HuH-7 (cell line): ENCODE data around the gene SAMD7.

Experiments
- DNase-seq: peaks from one replicate; pipeline ENCODE4 v3.0.0; 2011; ENCODE audit warnings: low spot score

The SAMD7 gene

DNA sequence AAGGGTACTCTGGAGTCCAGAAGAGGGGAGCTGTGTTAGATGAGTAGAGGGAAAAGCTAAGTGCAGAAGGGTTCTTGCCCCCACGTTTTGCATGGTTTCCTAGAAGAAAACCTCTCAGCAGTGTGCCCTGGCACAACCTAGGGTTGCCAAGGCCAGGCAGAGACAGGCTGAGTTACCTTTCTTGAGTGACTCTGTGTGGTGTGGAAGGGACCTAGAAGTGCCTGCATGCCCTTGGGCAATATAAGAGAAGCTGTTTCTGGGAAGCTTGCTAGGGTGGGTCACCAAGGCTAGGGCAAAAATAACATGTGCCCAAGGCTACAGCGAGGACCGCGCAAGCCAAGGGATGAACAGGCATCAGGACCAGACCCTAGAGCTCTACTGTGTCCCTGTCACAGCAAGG is 3.4 kb upstream of the SAMD7 start:
- DNase-seq: no peak

DNA sequence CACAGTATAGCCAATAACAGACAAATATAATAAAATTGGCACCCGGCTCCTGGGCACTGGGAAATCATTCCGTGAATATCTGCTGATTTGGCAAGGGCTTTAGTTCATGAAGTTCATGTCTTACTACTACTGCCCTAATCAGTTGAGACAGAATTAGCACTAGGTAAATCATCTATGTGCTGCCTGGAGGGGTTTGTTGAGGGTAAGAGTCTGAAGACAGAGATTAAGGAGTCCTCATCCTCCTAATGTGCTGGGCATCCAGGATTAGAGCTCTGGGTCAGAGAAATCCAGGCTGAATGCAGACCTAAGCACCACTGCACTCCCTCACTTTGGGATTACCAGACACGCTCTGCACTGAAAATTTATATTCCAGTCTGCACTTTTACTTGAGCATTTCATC is 2.0 kb downstream of the SAMD7 start:
- no peak for DNase-seq

DNA sequence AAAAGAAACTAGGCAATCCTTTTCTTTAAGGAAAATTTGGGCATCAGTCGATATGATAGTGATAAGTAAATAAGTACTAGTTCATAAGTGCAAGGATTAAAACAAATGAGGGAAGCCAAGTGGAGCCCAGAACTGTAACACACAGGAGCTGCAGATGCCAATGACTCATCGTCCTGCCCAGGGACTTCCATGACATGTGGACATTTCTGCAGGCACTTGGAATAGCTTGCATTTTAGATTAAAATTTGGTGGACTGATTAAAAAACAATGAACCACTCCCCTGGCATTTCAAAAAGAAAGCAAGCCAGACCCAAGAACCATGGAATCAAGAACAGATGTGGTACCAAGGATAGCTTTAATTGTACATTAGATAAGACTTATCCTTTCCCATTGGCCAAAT is 2.9 kb downstream of the SAMD7 start:
- DNase-seq: no peak

DNA sequence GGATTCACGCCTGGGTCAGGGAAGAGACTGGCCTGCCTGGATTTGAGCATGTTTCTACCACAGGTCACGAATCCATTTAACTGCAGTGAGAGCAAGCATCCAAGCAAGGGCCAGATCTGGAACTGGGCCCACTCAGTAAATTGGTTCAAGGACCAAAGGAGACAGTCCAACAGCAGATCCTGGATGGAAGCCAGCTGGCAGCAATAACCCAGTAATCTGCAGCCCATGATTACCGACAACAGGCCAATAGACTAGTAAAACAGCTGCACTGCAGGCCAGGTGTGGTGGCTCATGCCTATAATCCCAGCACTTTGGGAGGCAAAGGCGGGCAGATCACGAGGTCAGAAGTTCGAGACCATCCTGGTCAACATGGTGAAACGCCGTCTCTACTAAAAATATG is 11.8 kb downstream of the SAMD7 start:
- no peak for DNase-seq

DNA sequence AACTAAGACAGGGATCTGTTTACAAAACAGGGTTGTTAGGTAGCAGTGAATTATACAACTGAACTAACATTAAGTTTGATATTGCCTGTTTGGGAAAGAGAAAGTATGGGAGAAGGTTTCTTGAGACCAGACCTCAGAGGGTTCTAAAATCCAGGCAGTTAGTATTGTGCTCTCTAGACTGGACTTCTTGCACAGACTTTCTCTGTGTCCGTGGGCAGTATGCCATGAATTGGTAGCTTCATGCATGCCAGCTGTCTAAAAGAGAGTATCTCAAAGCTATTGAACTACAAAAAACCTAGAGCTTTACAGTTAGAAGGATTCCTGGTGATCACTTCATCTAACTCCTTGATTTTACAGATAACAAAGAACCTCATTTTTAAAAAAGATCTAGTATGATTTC is 12.5 kb downstream of the SAMD7 start:
- DNase-seq: no peak

DNA sequence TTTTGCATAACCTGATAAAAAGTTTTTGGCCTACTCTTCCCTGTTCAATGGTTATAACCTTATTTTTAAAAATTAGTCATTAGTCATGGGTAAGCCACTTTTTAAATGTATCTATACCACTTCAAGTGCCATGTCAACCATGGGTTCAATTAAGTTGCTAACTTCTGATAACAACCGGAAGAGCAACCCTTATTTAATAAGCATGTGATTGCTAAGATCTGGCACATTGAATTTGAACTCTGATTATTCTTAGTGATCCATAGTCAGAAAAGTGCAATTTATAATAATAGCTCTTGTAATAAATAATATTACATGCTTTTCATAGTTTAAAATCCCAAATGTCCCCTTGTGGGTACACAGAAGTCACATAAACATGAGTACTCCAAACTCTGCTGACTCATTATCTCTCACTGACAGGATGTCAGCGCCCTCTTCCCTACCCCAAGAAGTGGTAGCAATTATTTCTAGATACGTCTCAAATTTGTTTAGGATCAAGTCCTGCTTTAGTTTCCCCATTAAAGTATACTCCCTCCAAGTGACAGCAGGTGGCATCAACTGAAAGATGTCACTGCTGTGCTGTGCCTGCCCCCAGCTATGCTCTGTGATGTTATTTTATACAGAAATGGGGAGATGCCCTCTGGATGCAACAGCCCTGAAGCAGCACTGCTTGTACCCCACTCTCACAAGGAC is 18.6 kb downstream of the SAMD7 start:
- DNase-seq: no peak

DNA sequence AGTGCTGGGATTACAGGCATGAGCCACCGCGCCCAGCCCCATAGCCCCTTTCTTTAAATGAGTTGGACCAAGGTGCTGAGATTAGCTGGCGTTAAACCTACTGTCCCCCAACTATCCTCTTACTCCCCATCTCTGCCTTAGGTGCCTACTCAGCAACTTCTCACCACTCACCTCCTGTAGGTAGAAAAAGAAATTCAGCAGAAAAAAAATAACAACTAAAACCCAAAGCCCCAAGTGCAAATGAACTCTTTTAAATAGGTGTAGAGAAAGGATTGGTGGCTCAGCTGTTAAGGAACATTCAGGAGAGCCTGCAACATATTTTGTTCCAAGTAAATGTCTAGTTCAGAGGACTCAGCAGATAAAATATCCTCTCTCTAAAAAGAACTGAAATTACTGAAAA is 19.5 kb downstream of the SAMD7 start:
- no peak for DNase-seq

DNA sequence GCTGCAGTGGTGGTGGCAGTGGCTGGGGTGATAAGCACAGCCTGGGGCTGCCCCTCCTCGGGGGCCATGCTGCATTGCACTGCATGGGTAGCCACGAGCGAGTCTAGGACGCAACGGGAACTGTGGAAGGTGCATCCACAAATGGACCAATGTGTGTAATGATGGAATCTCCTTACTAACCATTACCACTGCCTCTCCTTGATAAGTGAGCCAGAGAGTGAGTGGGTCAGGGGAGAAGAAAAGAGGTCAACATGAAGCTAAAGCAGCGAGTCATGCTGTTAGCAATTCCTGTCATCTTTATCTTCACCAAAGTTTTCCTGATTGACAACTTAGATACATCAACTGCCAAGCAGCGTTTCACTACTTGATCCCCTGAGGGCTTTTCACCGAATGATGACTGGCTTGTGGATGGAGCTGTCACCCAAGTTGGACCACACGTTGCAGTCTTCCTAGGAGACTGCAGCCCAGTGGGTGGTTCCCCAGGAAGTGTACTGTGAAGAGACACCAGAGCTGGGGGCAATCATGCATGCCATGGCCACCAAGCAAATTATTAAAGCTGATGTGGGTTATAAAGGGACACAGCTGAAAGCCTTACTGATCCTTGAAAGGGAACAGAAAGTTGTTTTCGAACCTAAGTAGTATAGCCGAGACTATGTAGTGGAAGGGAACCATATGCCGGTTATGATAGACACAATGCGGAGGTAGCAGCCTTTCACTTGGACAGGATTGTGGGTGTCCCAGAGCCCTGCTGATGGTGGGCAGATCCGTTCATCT is 20.6 kb downstream of the SAMD7 start:
- no peak for DNase-seq

DNA sequence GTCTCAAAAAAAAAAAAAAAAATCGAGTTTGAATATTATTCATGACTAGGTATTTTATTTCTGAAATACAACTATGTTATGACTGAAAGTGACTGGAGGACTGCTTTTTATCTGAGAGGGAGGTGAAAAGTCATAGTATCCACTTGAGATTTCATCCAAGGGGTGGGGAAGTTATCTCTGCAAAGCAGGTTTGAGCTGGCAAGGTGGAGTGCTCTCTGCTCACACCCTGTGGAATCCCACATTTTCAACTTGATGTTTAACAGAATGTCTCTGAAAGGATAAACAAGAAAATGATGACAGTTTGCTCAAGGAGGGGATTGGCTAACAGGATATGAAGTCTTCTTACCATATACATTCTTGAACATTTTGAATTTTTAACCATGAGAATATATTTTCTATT is 27.9 kb downstream of the SAMD7 start:
- DNase-seq: no peak

DNA sequence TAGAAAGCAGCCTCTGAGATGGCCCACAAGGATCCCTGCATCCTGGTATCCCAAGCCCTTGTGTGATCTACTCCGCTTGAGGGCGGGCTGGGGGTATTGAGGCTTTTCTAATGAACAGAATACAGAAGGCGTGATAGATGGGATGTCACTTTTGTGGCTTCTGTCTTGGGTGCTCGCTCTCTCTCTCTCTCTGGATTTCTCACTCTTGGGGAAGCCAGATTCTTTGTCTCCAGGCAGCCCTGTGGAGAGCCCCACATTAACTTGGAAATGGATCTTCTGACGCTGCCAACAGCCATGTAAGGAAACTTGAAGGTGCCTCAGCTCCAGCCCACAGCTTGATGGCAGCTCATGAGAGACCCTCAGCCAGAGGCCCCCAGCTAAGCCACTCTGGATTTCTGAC is 28.4 kb downstream of the SAMD7 start:
- DNase-seq: no peak

DNA sequence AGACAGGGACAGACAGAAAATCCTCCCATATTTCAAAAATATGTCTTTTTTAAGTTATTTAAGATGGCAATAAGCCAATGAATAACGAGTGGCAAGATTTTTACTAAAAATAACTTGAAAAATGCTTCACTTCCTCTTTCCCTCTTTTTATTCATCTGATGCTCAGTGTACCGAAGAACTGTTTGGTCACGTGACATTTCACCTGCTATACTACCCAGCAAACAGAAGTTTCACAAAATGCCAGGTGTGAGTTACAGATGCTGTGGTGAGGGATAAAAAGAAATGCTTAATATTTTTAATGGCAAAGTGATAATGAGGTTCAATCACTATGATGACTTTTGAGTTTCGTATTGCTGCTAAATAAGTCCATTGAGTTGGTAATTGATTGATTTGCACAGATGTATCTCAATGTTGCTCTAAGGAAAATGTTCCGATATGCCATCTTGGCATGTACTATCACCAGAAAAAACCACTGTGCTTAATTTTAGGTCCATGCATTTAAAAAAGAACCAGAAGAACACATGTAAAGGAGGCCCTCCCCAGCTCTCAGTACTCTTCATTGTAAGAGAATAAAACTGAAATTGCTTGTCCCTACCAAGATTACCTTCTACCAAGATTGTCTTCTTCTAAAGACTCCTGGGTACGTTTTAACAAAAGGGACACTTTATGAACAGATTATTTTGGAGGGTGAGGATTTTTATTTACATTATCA is 29.3 kb downstream of the SAMD7 start:
- DNase-seq: no peak

DNA sequence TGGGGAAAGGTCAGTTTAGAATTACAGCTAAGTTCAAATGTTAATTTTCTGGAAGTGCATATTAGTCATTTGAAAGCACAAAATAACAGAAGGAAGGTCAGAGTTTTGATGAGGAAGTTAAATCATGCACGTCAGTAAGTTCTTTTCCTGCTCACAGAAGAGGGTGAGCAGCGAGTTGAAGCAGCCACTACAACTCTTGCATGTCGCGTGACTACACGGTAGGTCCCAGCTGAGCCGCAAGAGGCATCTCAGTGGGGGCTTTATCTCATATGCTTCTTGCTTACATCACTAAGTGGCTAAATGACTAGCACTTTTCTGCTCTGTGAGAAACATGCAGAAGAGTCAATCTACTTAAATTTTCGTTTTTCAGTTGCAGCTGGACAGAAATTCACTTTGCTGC is 33.9 kb downstream of the SAMD7 start:
- DNase-seq: no peak

DNA sequence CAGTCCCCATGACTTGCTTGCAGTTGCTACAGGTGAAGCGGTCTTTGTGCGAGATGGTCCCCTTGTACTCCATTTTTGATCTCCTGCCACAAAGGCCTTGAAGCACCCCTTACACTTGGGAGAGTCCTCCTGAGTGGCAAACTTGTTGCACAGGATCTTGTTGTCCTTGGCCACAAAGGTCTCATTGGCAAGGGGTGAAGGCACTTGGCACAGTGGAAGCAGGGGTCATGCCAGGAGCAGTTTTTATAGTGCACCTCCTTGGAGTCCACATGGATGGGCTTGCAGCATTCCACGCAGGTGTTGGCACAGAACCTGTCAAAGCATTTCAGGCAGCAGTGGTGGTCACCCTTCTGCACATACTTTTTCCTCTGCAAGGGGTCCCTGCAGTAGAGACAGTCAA is 35.0 kb downstream of the SAMD7 start:
- DNase-seq: no peak

DNA sequence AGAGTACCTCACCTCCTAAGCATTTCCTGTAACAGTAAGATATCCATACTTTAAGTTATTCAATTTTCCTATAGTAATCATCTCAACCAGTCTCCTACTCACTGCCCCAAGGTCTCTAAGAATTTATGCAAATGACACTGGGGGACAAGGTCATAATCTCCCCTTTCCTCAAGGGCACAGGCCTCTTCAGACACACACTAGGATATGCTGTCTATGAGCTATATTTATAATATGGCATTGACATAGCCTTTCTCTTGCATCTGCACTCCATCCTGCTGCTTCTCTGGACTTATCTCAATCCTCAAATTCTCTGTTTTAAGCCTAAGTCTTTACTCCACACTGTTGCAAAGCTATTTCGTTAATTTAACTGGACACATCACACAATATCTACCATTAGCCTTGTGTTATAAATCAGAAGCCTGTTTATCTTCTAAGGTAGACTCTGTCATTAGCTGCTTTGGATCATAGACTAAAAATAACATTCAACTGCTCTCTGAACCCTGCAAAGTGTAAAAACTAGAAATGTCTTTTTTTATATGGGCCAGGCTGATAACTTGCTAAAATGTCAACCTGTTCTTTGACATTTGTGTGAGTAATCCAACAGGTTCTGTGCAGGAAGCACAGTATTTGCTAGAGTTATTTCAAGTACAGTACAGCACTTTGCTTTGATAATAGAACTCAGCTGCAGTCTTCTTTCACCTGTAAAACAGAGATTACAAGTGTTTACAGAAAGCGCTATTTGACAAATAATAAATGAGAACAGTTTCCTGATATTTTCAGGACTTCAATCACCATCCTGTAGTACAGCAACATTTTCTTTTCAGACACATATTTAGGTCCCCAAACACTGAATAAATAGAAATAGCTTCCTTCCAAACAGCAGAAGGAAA is 37.4 kb downstream of the SAMD7 start:
- DNase-seq: no peak

DNA sequence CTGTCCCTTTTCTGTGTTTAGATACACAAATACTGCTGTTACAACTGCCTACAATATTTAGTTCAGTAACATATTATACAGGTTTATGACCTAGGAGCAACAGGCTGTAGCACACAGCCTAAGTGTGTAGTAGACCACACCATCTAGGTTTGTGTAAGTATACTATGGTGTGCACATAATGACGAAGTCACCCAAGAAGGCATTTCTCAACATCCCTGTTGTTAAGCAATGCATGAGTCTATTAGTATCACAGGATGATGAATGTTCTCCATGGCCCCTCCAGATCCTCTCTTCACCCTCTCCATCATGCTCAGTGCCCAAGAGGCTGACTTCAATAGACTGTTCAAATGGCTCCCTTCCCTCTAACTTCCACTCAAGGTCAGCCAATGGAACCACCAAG is 40.7 kb downstream of the SAMD7 start:
- no peak for DNase-seq

DNA sequence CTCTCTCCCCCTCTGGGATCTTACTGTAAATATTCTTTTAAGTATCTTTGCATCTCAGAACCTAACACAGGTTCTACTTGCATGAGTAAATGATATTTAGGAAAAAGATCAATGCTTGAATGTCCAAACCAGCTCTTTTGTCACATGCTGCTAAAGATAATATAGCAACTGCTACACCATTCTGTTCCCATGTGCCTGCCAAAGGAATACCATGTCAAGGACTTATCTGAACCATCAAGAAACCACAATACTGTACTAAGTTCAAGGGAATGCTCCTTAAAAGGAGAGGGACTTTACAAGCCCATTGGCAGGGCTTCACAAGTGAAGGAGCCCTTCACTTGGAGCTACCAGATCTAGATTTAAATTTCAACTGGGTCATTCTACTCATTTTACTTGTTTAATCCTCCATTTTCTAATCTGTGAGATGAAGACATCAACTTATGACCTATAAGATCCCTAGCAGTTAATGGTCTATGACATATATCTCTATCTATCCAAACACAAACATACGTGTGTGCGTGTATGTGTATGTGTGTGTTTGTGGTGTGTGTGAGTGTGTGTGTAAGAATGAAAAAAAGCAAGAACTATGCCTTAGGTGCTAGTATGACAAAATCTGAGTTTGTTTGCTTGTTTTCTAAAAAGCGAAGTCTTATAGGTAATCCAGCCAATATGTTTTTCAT is 42.2 kb downstream of the SAMD7 start:
- no peak for DNase-seq

DNA sequence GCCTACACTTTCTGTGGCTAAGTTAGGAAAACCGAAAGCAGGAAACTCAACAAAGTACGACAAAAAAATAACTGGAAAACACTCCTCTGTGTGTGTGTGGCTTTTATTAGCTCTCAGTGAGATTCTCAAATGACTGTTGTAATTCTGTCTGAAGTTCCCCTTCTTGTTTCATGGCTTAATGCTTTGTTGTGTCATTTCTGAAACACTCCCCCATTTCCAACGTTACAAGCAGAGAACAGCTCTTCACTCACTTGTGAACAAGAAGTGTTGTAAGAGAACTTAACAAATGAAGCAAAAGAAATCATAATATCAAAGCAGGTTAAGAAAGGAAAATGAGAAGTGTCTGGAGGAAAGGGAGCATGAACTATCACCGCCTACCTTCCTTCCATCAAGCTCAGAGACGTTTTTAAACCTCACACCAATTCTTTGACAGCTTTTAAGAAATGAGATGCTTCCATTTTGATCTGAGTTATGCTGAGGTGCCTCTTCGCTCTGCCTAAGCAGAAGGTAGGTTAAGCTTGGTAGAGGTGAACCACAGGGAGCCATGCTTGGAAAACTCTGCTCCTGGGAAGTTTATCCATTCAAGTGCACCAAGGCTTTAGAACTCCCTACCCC is 42.9 kb downstream of the SAMD7 start:
- no peak for DNase-seq

DNA sequence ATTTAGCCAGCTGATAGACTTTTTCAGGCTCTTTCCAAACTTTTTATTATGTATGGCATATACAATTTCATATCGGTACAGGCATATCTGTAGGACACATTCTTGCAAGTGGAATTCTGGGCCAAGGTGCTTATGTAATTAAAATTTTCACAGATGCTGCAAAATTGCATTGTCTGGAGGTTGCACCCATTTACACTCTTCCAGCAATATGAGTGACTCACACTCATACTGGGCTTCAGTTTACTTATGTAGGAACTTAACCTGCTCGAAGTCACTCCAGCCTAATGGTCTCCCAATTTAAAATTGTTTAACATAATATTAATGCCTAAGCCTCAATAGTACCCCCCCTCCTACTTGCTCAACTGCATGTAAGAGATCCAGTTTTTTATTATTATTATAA is 44.0 kb downstream of the SAMD7 start:
- no peak for DNase-seq

DNA sequence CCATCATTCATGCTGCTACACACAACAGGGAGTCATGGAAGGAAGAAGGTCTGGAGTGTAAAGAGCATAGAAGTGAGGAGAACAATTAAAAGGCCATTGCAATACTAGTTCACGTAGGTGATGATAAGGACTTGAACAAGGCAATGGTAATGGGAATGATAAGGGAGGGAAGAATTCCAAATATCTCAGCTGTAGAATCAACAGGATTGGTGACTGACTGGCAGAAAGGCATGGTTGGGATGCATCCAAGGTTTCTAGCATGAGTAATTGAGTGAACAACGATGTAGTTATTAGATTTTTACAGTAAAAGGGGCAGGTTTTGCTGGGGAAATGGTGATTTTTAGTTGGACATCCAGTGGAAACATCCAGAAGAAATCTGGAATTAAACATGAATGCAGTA is 52.8 kb downstream of the SAMD7 start:
- DNase-seq: no peak

DNA sequence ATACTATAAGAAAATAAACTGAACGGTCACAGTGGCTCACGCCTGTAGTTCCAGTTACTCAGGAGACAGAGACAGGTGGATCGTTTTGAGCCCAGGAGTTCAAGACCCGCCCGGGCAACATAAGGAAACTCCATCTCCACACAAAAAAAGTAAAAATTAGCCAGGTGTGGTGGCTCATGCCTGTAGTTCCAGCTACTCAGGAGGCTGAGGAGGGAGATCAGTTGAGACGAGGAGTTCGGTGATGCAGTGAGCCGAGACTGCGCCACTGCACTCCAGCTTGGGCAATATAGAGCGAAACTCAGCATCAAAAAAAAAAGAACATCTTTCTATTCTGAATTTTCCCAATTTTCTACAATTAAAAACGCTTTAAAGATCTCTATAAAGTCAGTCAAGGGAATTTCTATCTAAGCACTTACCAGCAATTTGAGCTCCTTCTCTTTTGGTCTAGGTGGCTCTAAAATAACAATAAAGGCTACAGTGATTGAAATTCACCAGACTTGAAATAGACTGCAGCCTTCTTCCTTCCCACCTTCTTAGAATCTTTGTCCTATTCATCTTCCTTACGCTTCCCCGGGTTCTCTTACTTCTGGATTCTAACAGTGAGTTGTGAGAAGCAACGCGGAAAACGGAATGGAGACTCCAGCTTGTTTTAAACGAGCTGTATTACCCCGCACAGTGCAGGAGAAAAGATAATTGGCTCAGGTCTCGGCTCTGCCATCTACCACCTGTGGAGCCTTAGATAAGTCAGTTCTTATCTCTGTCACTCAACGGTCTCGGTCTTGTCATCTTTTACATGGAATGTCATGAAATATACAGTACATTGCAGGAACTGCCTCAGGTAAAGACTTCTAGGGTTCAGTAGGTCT is 54.4 kb downstream of the SAMD7 start:
- peak; percentile 30 for DNase-seq
